ENCODE results near the gene KIAA1671. TPM values are rescaled to one million over a fixed set of nuclear protein-coding genes. Genes with fewer than 3 reads are reported as not detected.

Gene KIAA1671
- total RNA-seq, 1 donor, result 10.7 TPM

DNA sequence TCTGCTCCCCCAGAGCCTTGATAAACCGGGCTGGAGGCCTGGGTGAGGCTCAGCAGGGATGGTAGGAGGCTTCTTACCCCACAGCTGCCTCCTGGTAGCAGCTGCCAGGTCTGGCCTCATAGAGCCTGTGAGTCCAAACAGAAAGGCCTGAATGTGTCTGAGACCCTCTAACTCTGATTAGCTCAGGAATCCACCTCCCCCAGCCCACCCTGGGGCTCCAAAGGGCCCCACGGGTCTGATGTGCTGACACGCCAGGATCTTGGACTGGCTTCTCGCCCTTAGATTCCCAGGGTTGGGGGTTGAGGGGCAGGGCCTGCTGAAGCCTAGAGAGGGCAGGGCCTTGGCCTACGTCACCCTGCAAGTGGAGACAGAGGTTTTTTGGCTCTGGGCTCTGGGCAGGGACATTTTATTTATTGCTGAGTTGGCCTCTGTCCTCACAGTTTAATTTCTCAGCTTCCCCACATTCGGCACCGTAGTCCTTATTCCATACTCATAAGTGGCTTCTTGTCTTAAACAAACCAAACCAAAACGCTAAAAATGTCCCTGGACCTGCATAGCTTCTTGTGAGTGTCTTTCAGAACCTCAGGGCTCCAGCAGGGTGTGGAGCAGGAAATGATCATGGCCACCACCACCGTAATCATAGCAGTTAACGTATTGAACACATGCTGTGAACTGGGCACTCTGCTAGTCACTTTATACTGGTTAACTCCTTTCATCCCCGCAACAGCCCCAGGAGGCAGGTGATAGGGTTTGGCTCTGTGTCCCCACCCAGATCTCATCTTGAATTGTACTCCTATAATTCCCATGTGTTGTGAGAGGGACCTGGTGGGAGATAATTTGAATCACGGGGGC, 25.1 kb downstream of the KIAA1671 start:
- TF ChIP-seq, protein P1, sequence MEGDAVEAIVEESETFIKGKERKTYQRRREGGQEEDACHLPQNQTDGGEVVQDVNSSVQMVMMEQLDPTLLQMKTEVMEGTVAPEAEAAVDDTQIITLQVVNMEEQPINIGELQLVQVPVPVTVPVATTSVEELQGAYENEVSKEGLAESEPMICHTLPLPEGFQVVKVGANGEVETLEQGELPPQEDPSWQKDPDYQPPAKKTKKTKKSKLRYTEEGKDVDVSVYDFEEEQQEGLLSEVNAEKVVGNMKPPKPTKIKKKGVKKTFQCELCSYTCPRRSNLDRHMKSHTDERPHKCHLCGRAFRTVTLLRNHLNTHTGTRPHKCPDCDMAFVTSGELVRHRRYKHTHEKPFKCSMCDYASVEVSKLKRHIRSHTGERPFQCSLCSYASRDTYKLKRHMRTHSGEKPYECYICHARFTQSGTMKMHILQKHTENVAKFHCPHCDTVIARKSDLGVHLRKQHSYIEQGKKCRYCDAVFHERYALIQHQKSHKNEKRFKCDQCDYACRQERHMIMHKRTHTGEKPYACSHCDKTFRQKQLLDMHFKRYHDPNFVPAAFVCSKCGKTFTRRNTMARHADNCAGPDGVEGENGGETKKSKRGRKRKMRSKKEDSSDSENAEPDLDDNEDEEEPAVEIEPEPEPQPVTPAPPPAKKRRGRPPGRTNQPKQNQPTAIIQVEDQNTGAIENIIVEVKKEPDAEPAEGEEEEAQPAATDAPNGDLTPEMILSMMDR (IDR thresholded peaks at IDR 0.05; ENCODE audit: insufficient read depth, low read length), result no peak
- no peak overlapping the region for H3K4me3 ChIP-seq (ENCODE audit: low read depth, low read length)
- DNase-seq (ENCODE audit: low read depth), result peak; percentile 38

DNA sequence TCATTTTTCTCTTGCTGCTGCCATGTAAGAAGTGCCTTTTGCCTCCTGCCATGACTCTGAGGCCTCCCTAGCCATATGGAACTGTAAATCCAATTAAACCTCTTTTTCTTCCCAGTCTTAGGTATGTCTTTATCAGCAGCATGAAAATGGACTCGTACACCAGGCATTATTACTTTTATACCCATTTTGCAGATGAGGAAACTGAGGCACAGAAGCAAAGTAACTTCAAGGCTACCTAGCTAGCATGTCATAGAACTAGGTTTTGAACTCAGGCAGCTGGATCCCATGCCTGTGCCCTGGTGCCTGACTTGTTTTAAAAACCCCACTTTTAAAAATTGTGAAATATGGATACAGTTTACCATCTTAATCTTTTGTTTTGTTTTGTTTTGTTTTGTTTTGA, 25.8 kb downstream of the KIAA1671 start:
- H3K4me3 ChIP-seq (ENCODE audit: low read depth, low read length), result no peak overlapping the region
- DNase-seq (ENCODE audit: low read depth), result no peak

DNA sequence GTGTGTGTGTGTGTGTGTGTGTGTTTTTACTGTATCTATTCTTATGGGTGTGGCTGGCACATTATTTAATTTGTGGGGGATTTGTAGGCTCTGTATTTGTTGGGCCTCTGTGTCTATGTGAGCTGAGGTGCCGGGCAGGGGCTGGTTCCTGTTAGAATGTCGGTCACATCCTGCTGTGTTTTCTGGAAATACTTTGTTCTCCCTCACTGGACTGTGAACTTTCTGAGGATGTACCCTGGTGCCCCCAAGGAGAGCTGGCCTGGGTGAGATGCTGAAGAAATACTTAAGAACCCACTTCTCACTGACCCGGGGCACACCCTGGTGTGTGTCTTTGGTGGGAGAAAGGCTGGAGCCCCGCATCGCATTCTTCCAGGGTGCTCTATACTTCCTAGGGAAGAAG, 28.6 kb downstream of the KIAA1671 start:
- DNase-seq (ENCODE audit: low read depth), result no peak
- H3K4me3 ChIP-seq (ENCODE audit: low read depth, low read length), result no peak overlapping the region
- TF ChIP-seq, protein P1 (IDR thresholded peaks at IDR 0.05; ENCODE audit: insufficient read depth, low read length), result no peak

More for the DNA sequence above, 25.8 kb downstream of the KIAA1671 start:
- TF ChIP-seq, protein P1 (IDR thresholded peaks at IDR 0.05; ENCODE audit: insufficient read depth, low read length), result no peak

DNA sequence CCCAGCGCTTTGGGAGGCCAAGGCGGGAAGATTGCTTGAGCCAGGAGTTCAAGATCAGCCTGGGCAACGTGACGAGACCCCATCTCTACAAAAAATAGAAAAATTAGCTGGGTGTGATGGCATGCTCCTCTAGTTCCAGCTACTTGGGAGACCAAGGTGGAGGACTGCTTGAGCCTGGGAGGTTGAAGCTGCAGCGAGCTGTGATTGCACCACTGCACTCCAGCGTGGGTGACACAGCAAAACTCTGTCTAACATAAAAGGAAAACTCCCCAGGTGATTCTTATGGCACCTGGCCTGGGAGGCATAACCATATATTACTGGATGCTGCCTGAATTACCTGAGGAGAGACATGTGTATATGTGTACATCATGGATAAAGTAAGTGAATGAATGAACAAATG, 29.1 kb downstream of the KIAA1671 start:
- H3K4me3 ChIP-seq (ENCODE audit: low read depth, low read length), result no peak overlapping the region
- no peak for DNase-seq (ENCODE audit: low read depth)
- TF ChIP-seq, protein P1 (IDR thresholded peaks at IDR 0.05; ENCODE audit: insufficient read depth, low read length), result no peak

DNA sequence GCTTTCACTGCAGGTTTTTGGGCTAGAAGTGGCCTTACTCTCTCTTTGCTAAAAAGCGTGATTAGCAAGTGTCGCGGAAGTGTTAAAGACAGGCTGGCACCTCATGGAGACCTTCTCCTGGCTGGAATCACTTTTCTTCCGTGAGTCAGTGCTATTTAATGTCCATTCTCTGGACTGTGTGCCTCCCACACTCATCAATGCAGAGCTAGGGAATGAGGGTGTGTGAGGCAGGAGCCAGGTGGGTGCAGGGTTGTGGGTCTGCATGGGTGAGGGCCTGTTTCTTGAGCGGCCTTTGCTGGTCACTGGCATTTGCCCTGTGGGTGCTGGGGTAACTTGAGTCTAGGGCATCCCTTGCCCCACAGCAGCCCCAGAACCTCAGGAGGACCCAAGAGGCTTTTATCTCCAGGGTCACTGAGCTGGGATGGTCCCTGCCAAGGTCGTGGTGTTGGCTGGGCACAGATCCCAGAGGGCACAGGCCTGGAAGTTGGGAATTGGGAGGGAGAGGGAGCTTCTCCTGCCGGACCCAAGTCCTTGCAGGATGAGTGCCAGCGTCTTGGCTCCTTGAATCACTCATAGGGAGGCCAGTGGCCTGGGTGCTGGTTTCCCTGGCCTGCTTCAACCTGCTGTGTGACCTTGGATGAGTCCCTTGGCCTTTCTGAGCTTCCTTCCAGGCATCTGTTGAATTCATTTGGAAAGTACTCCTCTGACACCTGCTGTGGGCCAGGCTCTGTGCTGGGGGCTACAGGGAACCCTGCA, 30.0 kb downstream of the KIAA1671 start:
- no peak overlapping the region for H3K4me3 ChIP-seq (ENCODE audit: low read depth, low read length)
- DNase-seq (ENCODE audit: low read depth), result no peak
- TF ChIP-seq, protein P1 (IDR thresholded peaks at IDR 0.05; ENCODE audit: insufficient read depth, low read length), result no peak

DNA sequence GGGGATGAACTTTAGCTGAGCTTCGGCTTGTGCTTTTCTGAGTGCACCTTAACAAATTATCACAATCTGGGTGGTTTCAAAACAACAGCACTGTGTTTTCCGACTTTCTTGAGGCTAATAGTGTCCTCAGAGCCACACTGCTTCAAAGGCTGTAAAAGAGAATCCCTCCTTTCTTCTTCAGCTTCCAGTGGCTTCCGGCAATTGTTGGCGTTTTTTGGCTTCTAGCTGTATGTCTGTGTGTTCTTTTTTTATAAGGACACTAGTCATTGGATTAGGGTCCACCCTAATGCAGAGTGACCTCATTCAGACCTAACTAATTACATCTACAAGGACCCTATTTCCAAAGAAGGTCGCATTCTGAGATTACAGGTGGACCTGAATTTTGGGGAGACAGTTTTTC, 30.6 kb downstream of the KIAA1671 start:
- no peak overlapping the region for H3K4me3 ChIP-seq (ENCODE audit: low read depth, low read length)
- no peak for DNase-seq (ENCODE audit: low read depth)
- TF ChIP-seq, protein P1 (IDR thresholded peaks at IDR 0.05; ENCODE audit: insufficient read depth, low read length), result no peak

All from fibroblast of the aortic adventitia (primary cell).